ENCODE results near the gene KRT84.

KRT84 gene

DNA sequence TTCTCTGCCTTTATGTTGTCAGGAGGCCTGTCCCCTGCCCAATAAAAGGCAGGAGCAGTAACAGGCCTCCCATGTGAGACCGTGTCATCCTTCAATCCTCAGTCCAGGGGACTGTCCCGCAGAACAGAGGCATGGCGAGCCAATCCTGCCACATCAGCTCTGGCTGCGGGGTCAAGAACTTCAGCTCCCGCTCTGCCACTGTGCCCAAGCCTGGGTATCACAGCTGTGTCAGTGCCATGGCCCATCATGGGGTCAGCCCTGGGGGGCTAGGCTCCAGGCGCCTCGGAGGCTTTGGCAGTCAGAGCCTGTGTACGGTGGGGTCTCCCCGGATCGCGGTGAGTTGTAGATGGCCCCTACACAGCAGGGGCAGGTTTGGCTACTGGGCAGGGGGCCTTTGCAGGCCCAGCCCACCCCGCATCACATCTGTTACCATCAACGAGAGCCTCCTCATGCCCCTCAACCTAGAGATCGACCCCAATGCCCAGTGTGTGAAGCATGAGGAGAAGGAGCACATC lies 44.3 kb downstream of the KRT84 start:
- no peak for DNase-seq

DNA sequence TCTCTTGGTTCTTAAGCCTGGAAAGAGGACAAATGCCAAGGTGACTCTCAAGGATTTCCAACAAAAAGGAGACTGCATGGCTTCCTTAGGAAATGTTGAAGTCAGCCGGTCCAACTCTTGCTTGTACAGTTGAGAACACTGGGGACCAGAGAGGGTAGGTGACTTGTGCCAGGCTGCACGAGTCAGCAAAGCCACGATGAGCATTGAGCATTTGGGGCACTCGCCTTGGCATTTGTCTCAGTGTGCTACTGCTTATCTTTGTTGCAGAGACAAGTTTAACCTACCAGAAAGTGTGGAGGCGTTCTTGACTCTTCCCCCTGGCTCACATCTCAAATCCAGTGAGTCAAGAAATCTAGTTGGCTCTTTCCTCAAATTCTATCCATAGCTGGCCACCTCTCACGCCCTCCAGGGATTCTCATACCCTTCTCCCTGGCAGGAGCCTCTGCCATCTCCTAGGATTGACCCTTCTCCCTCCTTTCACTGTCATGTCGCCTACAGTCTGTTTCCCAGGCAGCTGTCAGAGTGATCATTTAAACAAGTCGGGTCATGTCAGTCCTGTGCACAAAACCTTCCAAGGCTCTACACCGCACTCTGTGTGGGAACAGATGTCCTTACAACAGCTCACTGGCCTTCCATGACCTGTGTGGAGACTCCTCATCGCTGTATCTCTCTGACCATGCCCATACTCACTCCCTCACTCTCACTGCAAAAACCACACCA lies 47.1 kb downstream of the KRT84 start:
- DNase-seq, result no peak

DNA sequence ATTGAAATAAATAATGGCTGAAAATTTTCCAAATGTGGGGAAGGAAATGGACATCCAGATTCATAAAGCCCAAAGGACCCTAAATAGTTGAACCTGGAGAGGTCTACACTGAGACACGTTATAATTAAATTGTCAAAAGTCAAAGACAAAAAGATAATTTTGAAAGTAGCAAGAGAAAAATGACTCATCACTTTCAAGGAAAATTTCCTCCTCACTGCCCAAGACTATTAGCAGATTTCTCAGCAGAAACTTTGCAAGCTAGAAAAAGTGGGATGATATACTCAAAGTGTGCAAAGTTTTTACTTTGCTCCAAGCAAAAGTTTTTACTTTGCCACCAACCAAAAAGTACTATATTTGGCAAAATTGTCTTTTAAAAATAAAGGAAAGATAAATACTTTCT lies 48.4 kb downstream of the KRT84 start:
- DNase-seq, result no peak

DNA sequence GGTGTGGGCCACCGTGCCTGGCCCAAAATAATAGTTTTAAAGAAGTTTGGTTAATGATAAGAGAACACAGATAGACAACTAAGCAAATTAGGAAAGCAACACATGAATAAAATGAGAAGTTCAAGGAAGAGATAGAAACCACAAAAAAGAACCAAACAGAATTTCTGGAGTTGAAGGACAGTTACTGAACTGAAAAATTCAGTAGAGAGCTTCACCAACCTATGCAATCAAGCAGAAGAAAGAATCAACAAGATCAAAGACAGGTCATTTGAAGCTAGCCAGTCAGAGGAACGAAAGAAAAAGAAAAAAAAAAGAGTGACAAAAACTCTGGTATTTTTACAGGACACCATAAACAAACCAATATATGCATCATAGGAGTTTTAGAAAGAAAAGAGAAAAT lies 48.8 kb downstream of the KRT84 start:
- no peak for DNase-seq

DNA sequence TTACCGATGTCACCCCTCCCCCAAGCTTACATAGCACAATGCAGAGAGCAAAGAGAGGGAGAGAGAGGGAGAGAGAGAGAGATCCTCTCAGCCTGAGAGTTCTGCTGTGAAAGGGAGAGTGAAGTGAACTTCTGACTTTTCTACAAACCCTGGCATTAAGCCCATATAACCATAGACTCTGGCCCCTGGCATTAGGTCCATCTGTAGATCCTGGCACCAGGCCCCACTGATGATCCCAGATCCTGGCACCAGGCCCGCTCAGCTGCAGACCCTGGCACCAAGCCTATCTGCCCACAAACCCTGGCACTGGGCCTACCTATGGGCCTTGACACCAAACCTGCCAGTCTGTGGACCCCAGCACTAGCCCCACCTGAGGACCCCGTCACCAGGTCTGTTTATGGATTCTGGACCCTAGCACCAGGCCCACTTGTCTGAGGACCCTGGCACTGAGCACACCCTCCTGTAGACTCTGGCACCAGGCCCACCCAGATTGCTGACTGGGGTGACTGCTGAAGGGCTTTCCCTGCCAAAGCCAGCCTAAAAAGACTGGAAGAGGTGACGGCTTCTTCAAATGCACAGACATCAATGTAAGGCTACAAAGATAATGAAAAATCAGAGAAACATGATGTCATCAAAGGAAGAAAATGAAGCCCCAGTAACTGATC lies 49.7 kb downstream of the KRT84 start:
- DNase-seq, result no peak

DNA sequence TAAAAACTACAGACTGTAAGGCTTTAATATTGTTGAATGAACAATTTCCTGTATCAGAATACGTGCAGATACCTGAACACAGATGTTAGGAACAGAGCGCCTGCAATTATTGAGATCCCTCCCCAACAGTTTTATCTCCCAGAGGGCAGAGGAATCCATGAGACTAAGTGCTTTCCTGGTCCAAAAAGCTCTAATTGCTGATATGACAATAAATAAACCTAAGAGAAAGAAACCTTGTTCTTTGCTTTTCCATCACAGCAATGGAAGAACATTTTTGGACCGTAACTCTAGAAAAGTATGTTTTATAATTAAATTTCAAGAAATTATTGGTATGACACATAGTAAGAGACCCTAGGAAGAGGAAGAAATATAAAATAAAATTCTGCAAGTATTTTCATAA lies 51.3 kb downstream of the KRT84 start:
- DNase-seq, result no peak

DNA sequence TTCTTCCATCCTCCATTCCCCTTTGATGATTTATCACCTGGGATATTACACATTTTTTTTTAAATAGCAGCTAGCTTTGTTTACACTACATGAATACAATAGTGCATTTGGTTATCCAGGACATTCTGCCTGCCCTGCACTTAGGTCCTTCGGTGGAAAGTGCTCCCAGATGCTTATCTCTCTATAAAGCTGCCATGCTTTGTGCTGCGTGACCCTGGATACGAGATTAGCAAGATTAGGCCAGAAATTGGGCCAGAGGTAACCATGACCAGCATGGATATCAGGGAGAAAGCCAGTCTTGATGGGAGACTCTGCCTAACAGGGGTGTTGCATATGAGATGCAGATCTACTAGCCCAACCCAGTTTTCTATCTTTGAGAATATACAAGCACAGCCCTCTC lies 52.1 kb downstream of the KRT84 start:
- no peak for DNase-seq

DNA sequence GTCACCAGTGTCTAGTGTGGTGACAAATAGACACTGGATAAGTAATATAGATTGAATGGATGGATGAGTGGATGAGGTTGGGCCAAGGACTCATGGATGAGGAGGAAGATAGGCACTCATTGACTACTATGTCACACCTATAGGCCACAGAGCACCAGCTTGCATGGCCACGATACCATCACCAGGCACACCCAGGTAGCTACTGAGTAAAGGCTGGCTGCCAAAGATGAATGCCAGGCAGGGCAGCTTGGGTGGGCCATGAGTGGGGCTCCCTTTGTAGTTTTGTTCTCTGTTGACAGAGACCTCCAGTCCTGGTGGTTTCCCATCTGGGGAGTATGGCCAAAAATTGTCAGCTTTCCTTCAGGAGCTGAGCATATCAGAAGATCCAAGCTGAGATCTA lies 53.1 kb downstream of the KRT84 start:
- DNase-seq, result no peak

DNA sequence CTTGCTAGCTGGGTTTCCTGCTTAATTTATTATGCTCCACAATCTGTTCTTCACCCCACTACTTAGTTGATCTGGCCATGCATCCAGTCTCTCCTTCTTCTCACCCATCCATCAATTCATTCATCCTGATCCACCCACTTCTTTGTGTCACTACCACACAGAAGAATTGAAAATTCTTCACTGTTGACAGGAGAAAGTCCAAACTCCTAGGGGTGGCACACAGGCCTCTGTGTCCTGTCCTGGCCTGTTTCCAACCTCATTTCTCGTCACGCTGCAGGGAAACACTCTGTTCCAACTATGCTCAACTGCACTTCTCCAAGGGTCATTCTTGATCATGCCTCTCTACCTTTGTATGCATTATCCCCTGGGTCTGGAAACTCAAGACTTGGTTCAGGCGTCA lies 53.6 kb downstream of the KRT84 start:
- no peak for DNase-seq

DNA sequence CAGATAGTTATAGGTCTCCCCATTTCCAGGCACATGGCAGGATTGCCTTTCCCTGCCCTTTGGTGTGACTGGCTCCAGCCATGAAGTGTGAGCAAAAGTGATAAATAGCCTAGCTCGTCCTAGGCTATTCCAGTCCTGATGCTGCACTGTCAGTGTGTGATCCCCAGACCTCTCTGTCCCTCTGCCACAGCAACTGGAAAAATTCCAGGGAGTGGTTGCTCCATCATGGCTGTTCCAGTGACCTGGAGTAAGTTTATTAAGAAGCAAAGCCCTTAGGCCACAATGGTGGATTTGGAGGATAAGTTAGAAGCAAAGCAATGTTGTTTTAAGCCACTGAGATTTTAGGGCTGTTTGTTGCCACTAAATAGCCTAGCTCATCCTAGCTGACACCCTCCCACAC lies 54.4 kb downstream of the KRT84 start:
- DNase-seq, result no peak

DNA sequence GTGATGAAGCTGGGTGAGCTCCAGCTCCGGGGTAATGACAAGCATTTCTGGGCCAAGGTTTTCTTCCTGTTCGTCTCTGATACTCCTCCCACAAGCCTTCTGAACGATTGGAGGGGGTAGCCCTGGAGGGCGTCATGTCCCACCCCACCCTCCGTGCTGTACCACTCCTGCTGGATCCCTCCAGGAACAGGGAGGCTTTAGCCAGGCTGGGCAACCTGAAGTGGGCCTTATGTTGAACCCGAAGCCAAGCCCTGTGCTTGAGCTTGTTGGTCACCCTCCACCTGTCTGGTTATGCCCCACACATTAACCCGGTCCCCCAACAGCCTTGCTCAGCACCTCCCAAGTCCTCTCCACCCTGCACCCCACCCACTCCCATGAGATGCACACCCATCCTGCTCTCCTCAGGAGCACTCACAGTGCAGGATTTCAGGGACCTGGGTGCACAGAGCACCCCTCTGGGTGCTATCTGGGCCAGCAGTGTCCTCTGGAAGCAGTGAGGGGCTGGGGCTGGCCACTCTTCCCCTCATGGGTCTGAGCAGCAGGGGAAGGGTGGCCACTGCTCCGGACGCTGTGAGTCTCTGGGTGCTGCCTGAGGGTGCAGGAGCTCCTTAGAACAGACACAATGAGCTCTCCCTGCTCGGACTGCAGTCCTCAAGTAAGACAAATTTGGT lies 57.5 kb downstream of the KRT84 start:
- no peak for DNase-seq

Data from suppressor macrophage (primary cell).